IMR-90 (cell line): Measurements from ENCODE around the gene LBH. TPM values are rescaled to one million over a fixed set of nuclear protein-coding genes. Genes with fewer than 3 reads are reported as not detected.

Source experiments
- ATAC-seq: fragments of 200-7000 bp; cut with Tn5 transposase; 2 replicates; pipeline ENCODE4 v1.9.1; 2020; ENCODE audit warnings: low read depth, mild to moderate bottlenecking, moderate library complexity
- BruUV-seq: library from RNA; stranded (reverse); fragments of 400-500 nt; replicated peaks from 2 replicates; lab custom pipeline; 2021; lab: Mats Ljungman, UMichigan
- CTCF ChIA-PET: fragments of 300-600 bp; formaldehyde crosslinking; extraction: SDS; loops from one replicate; lab custom pipeline; 2021; ENCODE audit warnings: antibody characterized with exemption; lab: Yijun Ruan, JAX
- POLR2A ChIA-PET: fragments of 300-600 bp; sonication (Branson Sonifier 250); formaldehyde crosslinking; loops from one replicate; lab custom pipeline; 2022; ENCODE audit warnings: antibody characterized with exemption; ENCODE audit not compliant: unreplicated experiment; lab: Charles Lee
- DNase-seq: peaks from one replicate; pipeline ENCODE4 v3.0.0; 2013
- H2AFZ ChIP-seq: replicated peaks from 2 replicates; pipeline ENCODE3; 2013; ENCODE audit warnings: low read length, mild to moderate bottlenecking; ENCODE audit not compliant: poor library complexity
- H2AK5ac ChIP-seq: 2 replicates; pipeline ENCODE4 v1.6.1; 2013; ENCODE audit warnings: low read depth, low read length, inconsistent platforms
- H2AK9ac ChIP-seq: replicated peaks from 2 replicates; pipeline ENCODE3; 2013; ENCODE audit warnings: mild to moderate bottlenecking, low read depth, low read length, moderate library complexity; ENCODE audit not compliant: poor library complexity
- H2BK120ac ChIP-seq: 2 replicates; pipeline ENCODE4 v1.6.1; 2013; ENCODE audit warnings: low read depth, low read length, inconsistent platforms
- H2BK15ac ChIP-seq: 3 replicates; pipeline ENCODE4 v1.6.1; 2013; ENCODE audit warnings: low read depth, low read length, inconsistent platforms
- H2BK20ac ChIP-seq: 2 replicates; pipeline ENCODE4 v1.6.1; 2013; ENCODE audit warnings: low read depth, mild to moderate bottlenecking, inconsistent platforms, low read length, moderate library complexity
- H2BK5ac ChIP-seq: 2 replicates; pipeline ENCODE4 v1.6.1; 2013; ENCODE audit warnings: mild to moderate bottlenecking, low read depth, low read length, inconsistent platforms; ENCODE audit not compliant: poor library complexity, severe bottlenecking
- H3K14ac ChIP-seq: replicated peaks from 2 replicates; pipeline ENCODE4 v1.6.1; 2013; ENCODE audit warnings: low read depth, low read length, inconsistent platforms
- H3K18ac ChIP-seq: 2 replicates; pipeline ENCODE4 v1.6.1; 2013; ENCODE audit warnings: low read depth, low read length, control low read depth
- H3K23ac ChIP-seq: 2 replicates; pipeline ENCODE4 v1.6.1; 2013; ENCODE audit warnings: low read depth, low read length, inconsistent platforms
- H3K27ac ChIP-seq: 2 replicates; pipeline ENCODE4 v1.5.1; 2013; ENCODE audit warnings: mild to moderate bottlenecking, control low read depth, low read length; ENCODE audit not compliant: insufficient read depth
- H3K27me3 ChIP-seq: 2 replicates; pipeline ENCODE4 v1.6.1; 2013; ENCODE audit warnings: low read length; ENCODE audit not compliant: control insufficient read depth, insufficient read depth
- H3K36me3 ChIP-seq: 2 replicates; pipeline ENCODE4 v1.6.1; 2013; ENCODE audit warnings: low read length, mixed read lengths; ENCODE audit not compliant: control insufficient read depth, insufficient read depth
- H3K4ac ChIP-seq: 2 replicates; pipeline ENCODE4 v1.6.1; 2013; ENCODE audit warnings: low read depth, low read length, inconsistent platforms
- H3K4me1 ChIP-seq: 2 replicates; pipeline ENCODE4 v1.6.1; 2013; ENCODE audit warnings: low read length, mixed read lengths; ENCODE audit not compliant: control insufficient read depth, insufficient read depth
- H3K4me2 ChIP-seq: 2 replicates; pipeline ENCODE4 v1.6.1; 2013; ENCODE audit warnings: low read depth, mild to moderate bottlenecking, control low read depth, low read length, moderate library complexity
- H3K4me3 ChIP-seq: 2 replicates; pipeline ENCODE4 v1.5.1; 2013; ENCODE audit warnings: low read depth, mild to moderate bottlenecking, control low read depth, low read length, moderate library complexity; ENCODE audit not compliant: insufficient read depth
- H3K56ac ChIP-seq: 2 replicates; pipeline ENCODE4 v1.6.1; 2013; ENCODE audit warnings: low read length, inconsistent platforms; ENCODE audit not compliant: insufficient read depth; ENCODE audit errors: extremely low read depth
- H3K79me1 ChIP-seq, 2 experiments: 2 replicates each; pipeline ENCODE4 v1.6.1; 2013; ENCODE audit warnings: low read length in 2 of 2, inconsistent platforms in 1 of 2, low read depth in 1 of 2
- H3K9ac ChIP-seq: 2 replicates; pipeline ENCODE4 v1.6.1; 2013; ENCODE audit warnings: low read depth, low read length, control low read depth
- H3K9me1 ChIP-seq: 2 replicates; pipeline ENCODE4 v1.6.1; 2013; ENCODE audit warnings: low read length, inconsistent platforms; ENCODE audit not compliant: insufficient read depth
- H3K9me3 ChIP-seq: 2 replicates; pipeline ENCODE4 v1.6.1; 2013; ENCODE audit warnings: low read length; ENCODE audit not compliant: control insufficient read depth, insufficient read depth
- H4K20me1 ChIP-seq: 2 replicates; pipeline ENCODE4 v1.6.1; 2013; ENCODE audit warnings: low read length, inconsistent platforms; ENCODE audit not compliant: insufficient read depth
- H4K5ac ChIP-seq: 2 replicates; pipeline ENCODE4 v1.6.1; 2013; ENCODE audit warnings: mild to moderate bottlenecking, low read depth, low read length, control low read depth
- H4K8ac ChIP-seq, 2 experiments: 2 replicates each; pipeline ENCODE4 v1.6.1; 2013; ENCODE audit warnings: low read depth in 2 of 2, low read length in 2 of 2, control low read depth in 1 of 2, inconsistent platforms in 1 of 2
- H4K91ac ChIP-seq: 2 replicates; pipeline ENCODE4 v1.6.1; 2013; ENCODE audit warnings: low read depth, low read length, inconsistent platforms; ENCODE audit not compliant: insufficient read depth
- BHLHE40 ChIP-seq: fragments of 150-350 bp; IDR thresholded peaks from 2 replicates; pipeline ENCODE4 v1.6.1; 2016; ENCODE audit warnings: mild to moderate bottlenecking, low read depth, low read length
- CHD1 ChIP-seq: IDR thresholded peaks from 2 replicates; pipeline ENCODE4 v1.6.1; 2012; ENCODE audit warnings: low read depth, low read length, improper control_type of control experiment
- FOS ChIP-seq: fragments of 150-350 bp; IDR thresholded peaks from 2 replicates; pipeline ENCODE4 v1.6.1; 2016; ENCODE audit warnings: low read depth, low read length
- MAFK ChIP-seq: IDR thresholded peaks from 2 replicates; pipeline ENCODE4 v1.6.1; 2012; ENCODE audit warnings: low read depth, low read length, improper control_type of control experiment
- MAZ ChIP-seq: IDR thresholded peaks from 2 replicates; pipeline ENCODE4 v1.6.1; 2012; ENCODE audit warnings: low read depth, mild to moderate bottlenecking, low read length, improper control_type of control experiment, moderate library complexity, borderline replicate concordance
- MXI1 ChIP-seq: IDR thresholded peaks from 2 replicates; pipeline ENCODE4 v1.6.1; 2012; ENCODE audit warnings: low read depth, mild to moderate bottlenecking, low read length, moderate library complexity, borderline replicate concordance
- NFE2L2 ChIP-seq: fragments of 150-350 bp; IDR thresholded peaks from 2 replicates; pipeline ENCODE4 v1.6.1; 2016; ENCODE audit warnings: low read depth, mild to moderate bottlenecking, low read length
- POLR2A ChIP-seq: IDR thresholded peaks from 2 replicates; pipeline ENCODE4 v1.6.1; 2012; ENCODE audit warnings: mild to moderate bottlenecking, low read depth, low read length
- SMC3 ChIP-seq: fragments of 150-350 bp; IDR thresholded peaks from 2 replicates; pipeline ENCODE4 v1.6.1; 2016; ENCODE audit warnings: low read depth, mild to moderate bottlenecking, antibody characterized with exemption, low read length, moderate library complexity
- WGBS, 2 experiments: methylation state at CpG; one replicate each; pipeline versions ENCODE4 v1.1.5 to v1.1.7; 2013; ENCODE audit warnings: missing lambda C conversion rate in 2 of 2; ENCODE audit not compliant: insufficient read length in 1 of 2; ENCODE audit errors: extremely low coverage in 2 of 2; 5-methylcytosine and 5-hydroxymethylcytosine counted together
- dilution Hi-C: fragments of 300-500 bp; cut with HindIII; formaldehyde crosslinking; loops from one replicate; pipeline ENCODE4 v1.14.3; 2018; ENCODE audit warnings: low sequenced_read_pairs; ENCODE audit not compliant: unreplicated experiment
- in situ Hi-C: fragments of 300-500 bp; cut with MboI; formaldehyde crosslinking; loops from 3 replicates; pipeline ENCODE4 v1.14.3; 2019; ENCODE audit warnings: low sequenced_read_pairs, inconsistent platforms, mixed read lengths
- intact Hi-C: fragments of 100-400 bp; cut with micrococcal nuclease; formaldehyde crosslinking; loops from 2 replicates; pipeline ENCODE4 v1.10.0; 2022
- polyA plus RNA-seq, 3 experiments: library from polyadenylated mRNA; depleted of rRNA; stranded (reverse); fragments of >200 nt; gene quantifications; 2 replicates each; pipeline ENCODE4 v1.2.3, GENCODE V29; 2012; ENCODE audit warnings: low replicate concordance in 1 of 3
- total RNA-seq: library from RNA; depleted of rRNA; stranded (reverse); fragments of >200 nt; gene quantifications from 2 replicates; pipeline ENCODE4 v1.2.3, GENCODE V29; 2012
- TF ChIP-seq, protein P1 (sequence below): fragments of 150-350 bp; IDR thresholded peaks from 2 replicates; pipeline ENCODE4 v1.6.1; 2017; ENCODE audit warnings: mild to moderate bottlenecking, antibody characterized with exemption, low read length, low read depth
- TF ChIP-seq, protein P2 (sequence below): conservative IDR thresholded peaks from 2 replicates; pipeline ENCODE4 v1.5.1; 2012; ENCODE audit warnings: mild to moderate bottlenecking, low read depth, low read length, improper control_type of control experiment

LBH gene
- total and polyA plus RNA-seq, 2 of the 4 experiments (the other 2 are of a cell fraction) = 158 to 202 TPM

GRCh38 chr2:30231996-30232800 lies 864 bp downstream of the LBH start:
- dilution Hi-C loops (no loop called here), intact Hi-C loops (loop anchor here (1.0 to 10.0 kb wide), 4 partner anchors 69 to 473 kb away; partner anchors contain the start of gene LCLAT1), in situ Hi-C loops (no loop called here)
- H3K4me3 ChIP-seq = peak overlapping the region; percentile 84
- H3K27me3 ChIP-seq = no peaks in the 10 kb centered on the region
- peak overlapping the region; percentile 97 for H3K18ac ChIP-seq
- BruUV-seq = no TSS peak
- no peaks in the 10 kb centered on the region for H3K9me3 ChIP-seq
- H4K5ac ChIP-seq = peak overlapping the region; percentile 81
- ATAC-seq (peak; percentile 7), DNase-seq (peak; percentile 47)
- H3K79me1 ChIP-seq = peaks cover 1 to 51% of the 10 kb centered on the region in 2 experiments; a peak in 2 of 4 replicates
- ChIA-PET CTCF (interaction anchor here (0.7 kb wide), 1 partner anchor 23 kb away, joined by 3 read pairs; no protein-coding TSS in a partner anchor), POLR2A (interaction anchor here (0.6 to 1.5 kb wide), 7 partner anchors 40 to 1104 kb away, joined by 3 to 6 read pairs (median 4); no protein-coding TSS in a partner anchor)
- peak overlapping the region; percentile 79 for H2AFZ ChIP-seq
- H4K8ac ChIP-seq = peak overlapping the region; percentile 17 to 64; a peak in 3 of 4 replicates
- H4K91ac ChIP-seq = peak overlapping the region; percentile 54
- peak overlapping the region; percentile 100 for H3K9ac ChIP-seq
- H3K9me1 ChIP-seq = peaks cover 20% of the 10 kb centered on the region
- H2AK9ac ChIP-seq = peak overlapping the region; percentile 70
- peak overlapping the region; percentile 66 for H2BK120ac ChIP-seq
- peaks cover 17% of the 10 kb centered on the region for H3K4me1 ChIP-seq
- TF ChIP-seq CHD1 (peak; percentile 34; the same call in 1 of the 2 replicates), POLR2A (peak; percentile 64), MAZ (peak; percentile 3; the same call in 1 of the 2 replicates), SMC3 (no peak), BHLHE40 (0 out of 2 replicates have a peak, but pooled peaks have one; percentile 17), MAFK (no peak), FOS (no peak), NFE2L2 (no peak), MXI1 (0 out of 2 replicates have a peak, but pooled peaks have one; percentile 6)
- TF ChIP-seq, protein P1, sequence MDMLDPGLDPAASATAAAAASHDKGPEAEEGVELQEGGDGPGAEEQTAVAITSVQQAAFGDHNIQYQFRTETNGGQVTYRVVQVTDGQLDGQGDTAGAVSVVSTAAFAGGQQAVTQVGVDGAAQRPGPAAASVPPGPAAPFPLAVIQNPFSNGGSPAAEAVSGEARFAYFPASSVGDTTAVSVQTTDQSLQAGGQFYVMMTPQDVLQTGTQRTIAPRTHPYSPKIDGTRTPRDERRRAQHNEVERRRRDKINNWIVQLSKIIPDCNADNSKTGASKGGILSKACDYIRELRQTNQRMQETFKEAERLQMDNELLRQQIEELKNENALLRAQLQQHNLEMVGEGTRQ = peak; percentile 74
- TF ChIP-seq, protein P2, sequence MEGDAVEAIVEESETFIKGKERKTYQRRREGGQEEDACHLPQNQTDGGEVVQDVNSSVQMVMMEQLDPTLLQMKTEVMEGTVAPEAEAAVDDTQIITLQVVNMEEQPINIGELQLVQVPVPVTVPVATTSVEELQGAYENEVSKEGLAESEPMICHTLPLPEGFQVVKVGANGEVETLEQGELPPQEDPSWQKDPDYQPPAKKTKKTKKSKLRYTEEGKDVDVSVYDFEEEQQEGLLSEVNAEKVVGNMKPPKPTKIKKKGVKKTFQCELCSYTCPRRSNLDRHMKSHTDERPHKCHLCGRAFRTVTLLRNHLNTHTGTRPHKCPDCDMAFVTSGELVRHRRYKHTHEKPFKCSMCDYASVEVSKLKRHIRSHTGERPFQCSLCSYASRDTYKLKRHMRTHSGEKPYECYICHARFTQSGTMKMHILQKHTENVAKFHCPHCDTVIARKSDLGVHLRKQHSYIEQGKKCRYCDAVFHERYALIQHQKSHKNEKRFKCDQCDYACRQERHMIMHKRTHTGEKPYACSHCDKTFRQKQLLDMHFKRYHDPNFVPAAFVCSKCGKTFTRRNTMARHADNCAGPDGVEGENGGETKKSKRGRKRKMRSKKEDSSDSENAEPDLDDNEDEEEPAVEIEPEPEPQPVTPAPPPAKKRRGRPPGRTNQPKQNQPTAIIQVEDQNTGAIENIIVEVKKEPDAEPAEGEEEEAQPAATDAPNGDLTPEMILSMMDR = no peak
- H3K27ac ChIP-seq = peak overlapping the region; percentile 84
- H3K4ac ChIP-seq = peak overlapping the region; percentile 90
- H2BK5ac ChIP-seq = peak overlapping the region; percentile 79
- peaks cover 59% of the 10 kb centered on the region for H4K20me1 ChIP-seq
- H2BK15ac ChIP-seq = no peak overlapping the region
- peaks cover 43% of the 10 kb centered on the region for H3K36me3 ChIP-seq
- H3K23ac ChIP-seq = peak overlapping the region; percentile 88
- H3K4me2 ChIP-seq = peak overlapping the region; percentile 78
- H3K56ac ChIP-seq = peak overlapping the region; percentile 74; the same call in 1 of the 2 replicates
- peak overlapping the region; percentile 31; the same call in 1 of the 2 replicates for H2AK5ac ChIP-seq
- peak overlapping the region; percentile 87 for H3K14ac ChIP-seq
- no peak overlapping the region for H2BK20ac ChIP-seq
- 1% methylated on average over 24 of the region's 70 CpGs; no CpG with 5 or more reads in 1 of the 2 experiments for WGBS, 2 experiments
